ENCODE data around the gene SHFL.
A peak's percentile ranks its signal among the peaks of the same experiment; 100 is the strongest.

Gene SHFL

GRCh38 chr19:10109528-10109927 lies 23.4 kb downstream of the SHFL start:
- no peak for DNase-seq (ENCODE audit: low spot score)

DNA sequence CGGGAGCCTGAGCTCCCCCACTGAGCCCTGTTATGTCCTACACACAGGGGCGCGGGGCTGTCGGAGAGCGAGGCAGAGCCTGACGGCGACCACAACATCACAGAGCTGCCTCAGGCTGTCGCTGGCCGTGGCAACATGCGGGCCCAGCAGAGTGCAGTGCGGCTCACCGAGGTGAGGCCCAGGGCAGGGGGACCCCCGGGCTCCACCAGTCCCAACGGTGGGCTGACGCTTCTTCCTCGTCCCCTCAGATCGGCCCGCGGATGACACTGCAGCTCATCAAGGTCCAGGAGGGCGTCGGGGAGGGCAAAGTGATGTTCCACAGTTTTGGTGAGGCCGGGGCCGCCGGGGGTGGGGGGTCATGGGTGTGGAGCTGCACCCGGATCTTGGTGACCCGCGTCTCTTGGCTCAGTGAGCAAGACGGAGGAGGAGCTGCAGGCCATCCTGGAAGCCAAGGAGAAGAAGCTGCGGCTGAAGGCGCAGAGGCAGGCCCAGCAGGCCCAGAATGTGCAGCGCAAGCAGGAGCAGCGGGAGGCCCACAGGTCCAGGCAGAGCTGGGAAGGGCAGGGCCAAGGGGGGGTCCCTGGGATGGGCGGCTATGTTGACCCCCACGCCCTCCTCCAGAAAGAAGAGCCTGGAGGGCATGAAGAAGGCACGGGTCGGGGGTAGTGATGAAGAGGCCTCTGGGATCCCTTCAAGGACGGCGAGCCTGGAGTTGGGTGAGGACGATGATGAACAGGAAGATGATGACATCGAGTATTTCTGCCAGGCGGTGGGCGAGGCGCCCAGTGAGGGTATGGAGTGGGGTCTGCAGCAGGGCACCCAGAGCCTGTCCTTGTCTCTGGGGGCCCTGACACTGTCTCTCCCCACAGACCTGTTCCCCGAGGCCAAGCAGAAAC lies 24.2 kb downstream of the SHFL start:
- DNase-seq (ENCODE audit: low spot score), result no peak

DNA sequence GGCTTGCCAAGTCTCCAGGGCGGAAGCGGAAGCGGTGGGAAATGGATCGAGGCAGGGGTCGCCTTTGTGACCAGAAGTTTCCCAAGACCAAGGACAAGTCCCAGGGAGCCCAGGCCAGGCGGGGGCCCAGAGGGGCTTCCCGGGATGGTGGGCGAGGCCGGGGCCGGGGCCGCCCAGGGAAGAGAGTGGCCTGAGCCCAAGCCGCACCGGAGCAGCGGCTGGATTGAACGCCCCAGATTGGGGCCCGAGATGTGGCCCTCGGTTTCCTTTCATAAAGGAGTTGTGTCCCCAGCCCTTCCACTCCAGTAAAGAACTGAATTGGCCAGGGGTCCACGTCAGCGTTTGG lies 24.8 kb downstream of the SHFL start:
- DNase-seq (ENCODE audit: low spot score), result no peak

DNA sequence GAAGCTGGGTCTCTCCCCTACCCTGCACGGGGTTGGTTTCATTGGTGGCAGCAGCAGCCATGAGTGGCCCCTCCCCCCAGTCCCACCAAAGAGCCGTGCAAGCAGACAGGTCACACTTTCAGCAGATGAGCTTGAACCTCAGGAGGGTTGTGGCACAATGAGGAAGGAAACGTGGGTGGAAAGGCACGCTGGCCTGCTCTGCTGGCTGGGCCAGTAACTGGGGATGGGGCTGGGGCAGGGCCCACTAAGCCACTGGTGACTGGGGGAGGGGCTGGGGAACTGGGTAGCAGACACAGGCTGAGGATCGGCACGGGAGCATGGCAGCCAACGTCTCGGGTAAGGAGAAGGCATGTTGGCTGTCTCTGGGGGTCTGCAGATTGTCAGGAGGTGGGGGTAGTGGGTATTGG lies 25.3 kb downstream of the SHFL start, which contains the start of gene P2RY11:
P2RY11 (plus strand) TSS at position 289 of the 407 bp plus-strand sequence; CDS start at position 318, 29 bp downstream.
- DNase-seq (ENCODE audit: low spot score), result no peak

GRCh38 chr19:10112037-10112761 lies 26.1 kb downstream of the SHFL start:
- DNase-seq (ENCODE audit: low spot score), result no peak

DNA sequence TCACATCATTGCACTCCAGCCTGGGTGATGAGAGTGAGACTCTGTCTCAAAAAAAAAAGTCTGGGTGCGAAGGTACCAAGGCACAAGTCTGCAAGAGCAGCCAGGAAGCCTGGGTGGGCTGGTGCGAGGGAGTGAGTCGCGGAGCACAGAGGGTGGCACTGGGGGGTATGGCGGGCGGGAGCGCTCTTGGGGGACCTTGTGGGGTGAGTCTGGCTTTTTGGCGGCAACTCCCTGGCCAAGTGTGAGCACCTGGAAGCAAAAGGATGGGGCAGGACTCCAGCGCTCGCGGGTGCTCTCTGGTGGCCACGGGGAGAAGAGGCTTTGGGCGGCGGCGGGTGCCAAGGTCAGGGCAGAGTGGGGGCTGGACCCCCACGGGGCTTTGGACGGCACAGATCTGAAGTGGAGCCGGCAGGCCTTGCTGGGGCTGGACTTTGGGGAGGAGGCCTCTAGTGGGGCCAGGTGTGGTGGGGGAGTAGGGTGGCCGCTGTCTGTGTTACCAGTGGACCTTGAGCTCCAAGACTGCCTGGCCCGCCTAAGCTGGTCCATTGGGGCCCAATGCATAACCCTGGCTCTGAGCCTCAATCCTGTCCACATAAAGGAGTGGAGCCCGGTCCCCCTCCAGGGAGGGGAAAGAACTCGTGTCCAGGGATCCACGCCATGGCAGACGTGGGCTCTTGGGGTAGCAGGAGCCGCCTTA lies 26.9 kb downstream of the SHFL start:
- DNase-seq (ENCODE audit: low spot score), result peak; percentile 52

DNA sequence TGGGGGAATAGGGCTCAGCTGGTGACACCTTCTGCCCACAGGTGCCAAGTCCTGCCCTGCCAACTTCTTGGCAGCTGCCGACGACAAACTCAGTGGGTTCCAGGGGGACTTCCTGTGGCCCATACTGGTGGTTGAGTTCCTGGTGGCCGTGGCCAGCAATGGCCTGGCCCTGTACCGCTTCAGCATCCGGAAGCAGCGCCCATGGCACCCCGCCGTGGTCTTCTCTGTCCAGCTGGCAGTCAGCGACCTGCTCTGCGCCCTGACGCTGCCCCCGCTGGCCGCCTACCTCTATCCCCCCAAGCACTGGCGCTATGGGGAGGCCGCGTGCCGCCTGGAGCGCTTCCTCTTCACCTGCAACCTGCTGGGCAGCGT lies 27.5 kb downstream of the SHFL start:
- DNase-seq (ENCODE audit: low spot score), result no peak

DNA sequence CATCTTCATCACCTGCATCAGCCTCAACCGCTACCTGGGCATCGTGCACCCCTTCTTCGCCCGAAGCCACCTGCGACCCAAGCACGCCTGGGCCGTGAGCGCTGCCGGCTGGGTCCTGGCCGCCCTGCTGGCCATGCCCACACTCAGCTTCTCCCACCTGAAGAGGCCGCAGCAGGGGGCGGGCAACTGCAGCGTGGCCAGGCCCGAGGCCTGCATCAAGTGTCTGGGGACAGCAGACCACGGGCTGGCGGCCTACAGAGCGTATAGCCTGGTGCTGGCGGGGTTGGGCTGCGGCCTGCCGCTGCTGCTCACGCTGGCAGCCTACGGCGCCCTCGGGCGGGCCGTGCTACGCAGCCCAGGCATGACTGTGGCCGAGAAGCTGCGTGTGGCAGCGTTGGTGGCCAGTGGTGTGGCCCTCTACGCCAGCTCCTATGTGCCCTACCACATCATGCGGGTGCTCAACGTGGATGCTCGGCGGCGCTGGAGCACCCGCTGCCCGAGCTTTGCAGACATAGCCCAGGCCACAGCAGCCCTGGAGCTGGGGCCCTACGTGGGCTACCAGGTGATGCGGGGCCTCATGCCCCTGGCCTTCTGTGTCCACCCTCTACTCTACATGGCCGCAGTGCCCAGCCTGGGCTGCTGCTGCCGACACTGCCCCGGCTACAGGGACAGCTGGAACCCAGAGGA lies 28.0 kb downstream of the SHFL start:
- DNase-seq (ENCODE audit: low spot score), result no peak

GRCh38 chr19:10114651-10115391 lies 28.7 kb downstream of the SHFL start:
- no peak for DNase-seq (ENCODE audit: low spot score)

DNA sequence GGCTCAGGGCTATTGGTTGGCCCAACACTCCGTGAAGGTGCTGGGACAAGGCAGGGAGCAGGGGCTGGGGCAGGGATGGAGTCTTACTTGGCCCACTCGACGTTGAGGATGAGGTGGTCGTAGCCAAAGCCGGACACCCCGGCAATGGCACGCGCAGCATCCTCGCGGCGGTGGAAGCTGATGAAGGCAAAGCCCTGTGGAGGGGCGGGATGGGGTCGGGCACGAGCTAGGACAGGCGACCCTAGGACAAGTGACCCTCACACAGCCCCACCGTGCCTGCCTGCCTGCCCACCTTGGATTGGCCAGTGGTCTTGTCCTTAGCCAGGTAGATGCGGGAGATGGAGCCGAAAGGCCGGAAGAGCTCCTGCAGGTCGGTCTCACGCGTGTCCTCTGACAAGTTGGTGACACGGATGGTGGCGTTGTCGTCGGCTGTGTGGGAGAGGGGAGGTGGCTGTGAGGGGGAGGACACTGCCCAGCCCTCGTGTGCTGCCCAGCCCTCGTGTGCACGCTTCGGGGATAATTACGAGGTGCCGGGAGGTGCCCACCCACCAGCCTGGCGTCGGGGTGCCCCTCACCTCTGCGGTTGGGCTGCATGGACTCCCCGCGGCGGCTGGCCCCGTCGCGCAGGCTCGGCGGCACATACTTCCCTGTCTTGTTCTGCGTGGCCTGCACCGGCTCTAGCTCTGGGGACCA lies 29.4 kb downstream of the SHFL start:
- DNase-seq (ENCODE audit: low spot score), result no peak

DNA sequence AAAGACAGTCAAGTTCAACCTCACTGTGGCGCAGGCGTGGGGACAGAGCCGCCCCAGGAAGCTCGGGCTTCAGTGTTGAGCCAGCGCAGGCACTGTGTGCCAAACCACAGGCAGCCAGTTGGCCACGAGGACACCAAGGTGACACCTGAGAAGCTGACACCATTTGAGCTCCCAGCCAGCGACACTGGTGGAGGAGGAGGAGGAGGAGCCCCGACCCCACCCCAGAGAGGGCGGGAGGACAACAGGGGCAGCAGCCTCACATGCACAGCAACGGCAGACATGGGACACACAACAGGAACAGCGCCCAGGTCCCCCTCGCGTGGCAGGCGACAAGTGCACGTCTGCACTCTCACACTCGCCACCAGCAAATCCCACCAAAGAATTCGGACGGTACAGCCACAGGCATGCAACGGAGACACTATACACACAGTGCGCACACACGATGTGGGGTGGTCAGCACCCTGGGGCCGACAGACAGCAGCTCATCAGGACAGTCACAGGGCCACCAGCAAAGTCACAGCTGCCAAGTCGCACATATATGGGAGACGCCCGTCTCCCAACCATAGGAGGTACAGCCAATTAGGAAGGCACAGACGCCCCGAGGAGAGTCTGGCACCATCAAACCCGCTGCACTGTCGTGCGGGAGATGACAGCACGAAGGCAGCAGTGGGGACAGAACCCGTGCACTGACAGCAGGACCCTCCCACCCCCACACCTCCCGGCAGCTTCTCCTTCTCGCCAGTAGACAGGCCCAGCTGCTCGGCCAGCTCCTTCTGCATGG lies 30.2 kb downstream of the SHFL start:
- DNase-seq (ENCODE audit: low spot score), result no peak

DNA sequence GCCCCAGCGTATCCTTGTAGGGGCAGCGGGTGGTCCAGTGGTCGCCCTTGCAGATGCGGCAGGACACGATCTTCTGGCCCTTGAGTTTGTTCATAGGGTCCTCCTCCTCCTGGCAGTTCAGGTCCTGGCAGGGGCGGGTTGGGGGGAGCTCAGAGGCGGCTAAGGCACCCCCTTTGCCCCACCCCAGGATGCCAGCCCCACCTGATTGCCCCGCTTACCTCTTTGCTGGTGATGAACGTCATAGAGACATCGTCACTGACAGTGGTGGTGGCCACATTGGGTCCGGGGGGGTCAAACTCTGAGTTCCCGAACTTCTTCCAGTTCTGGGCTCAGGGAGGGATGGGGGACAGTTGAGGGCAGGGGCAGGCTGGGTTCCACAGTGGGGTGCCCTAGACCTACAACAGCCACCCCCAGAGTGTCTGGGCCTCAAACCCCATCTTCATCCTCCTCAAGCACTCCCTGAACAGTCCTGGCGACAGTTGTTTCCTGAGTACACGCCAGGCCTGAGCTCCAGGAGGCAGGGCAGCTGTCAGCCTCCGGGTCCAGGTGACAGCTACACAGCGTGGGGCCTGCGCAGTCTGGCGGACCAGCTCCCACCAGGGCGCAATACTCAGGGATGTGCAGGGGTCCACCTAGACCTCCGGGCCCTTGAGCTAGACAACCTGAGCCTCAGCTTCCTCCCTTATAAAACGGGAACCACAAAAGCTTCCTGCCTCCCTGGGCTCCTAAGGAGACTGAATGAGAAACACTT lies 30.9 kb downstream of the SHFL start:
- DNase-seq (ENCODE audit: low spot score), result no peak

- no peak for DNase-seq (ENCODE audit: low spot score)
Measured at GRCh38 chr19:10118960-10119359, 32.8 kb downstream of the SHFL start.

GRCh38 chr19:10120538-10121189 lies 34.5 kb downstream of the SHFL start:
- DNase-seq (ENCODE audit: low spot score), result no peak

GRCh38 chr19:10122045-10122444 lies 35.9 kb downstream of the SHFL start:
- no peak for DNase-seq (ENCODE audit: low spot score)

DNA sequence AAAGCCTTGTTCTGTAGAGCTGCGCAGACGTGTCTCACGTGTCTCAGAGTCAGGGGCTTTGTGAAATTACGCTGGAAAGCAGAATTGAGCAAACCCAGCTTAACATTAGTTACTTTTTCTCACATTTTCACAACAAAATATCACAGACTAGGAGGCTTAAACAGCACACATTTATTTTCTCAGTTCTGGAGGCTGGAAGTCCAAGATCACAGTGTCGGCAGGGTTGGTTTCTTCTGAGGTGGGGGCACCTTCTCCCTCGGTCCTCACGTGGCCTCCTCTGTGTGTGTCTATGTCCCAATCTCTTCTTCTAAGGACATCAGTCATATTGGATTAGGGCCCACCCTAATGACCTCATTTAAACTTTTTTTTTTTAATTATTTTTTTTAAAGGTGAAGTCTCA lies 38.3 kb downstream of the SHFL start:
- no peak for DNase-seq (ENCODE audit: low spot score)

- no peak for DNase-seq (ENCODE audit: low spot score)
Measured at GRCh38 chr19:10126213-10126639, 40.1 kb downstream of the SHFL start.

GRCh38 chr19:10132905-10133304 lies 46.8 kb downstream of the SHFL start:
- DNase-seq (ENCODE audit: low spot score), result no peak

DNA sequence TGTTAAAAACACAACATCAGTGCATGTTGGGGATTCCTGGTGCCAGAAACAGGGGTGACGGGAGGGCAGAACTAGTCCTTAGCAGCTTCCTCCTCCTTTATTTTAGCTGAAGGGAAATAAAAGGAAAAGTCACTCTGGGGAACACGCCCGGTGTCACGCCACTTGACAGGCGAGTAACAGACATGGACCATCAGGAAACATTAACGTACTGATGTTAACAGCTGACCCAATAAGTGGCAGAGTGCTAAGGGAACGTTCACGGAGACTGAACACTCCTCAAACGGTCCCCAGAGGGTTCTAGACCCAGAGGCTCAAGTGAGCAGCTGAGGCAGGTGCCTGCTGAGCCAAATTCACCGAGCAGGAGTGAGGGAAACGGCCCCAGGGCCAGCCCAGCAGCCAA lies 47.5 kb downstream of the SHFL start:
- DNase-seq (ENCODE audit: low spot score), result no peak
